Measurements from ENCODE around the gene FBXO42.

Gene FBXO42

GRCh38 chr1:16281765-16282164 lies 70.5 kb downstream of the FBXO42 start:
- TF ChIP-seq CTCF (IDR thresholded peaks at IDR 0.05; ENCODE audit: low read depth, low read length) = no peak
- Histone ChIP-seq H3K27me3 (no peaks in the 10 kb centered on the region), H3K4me1 (no peaks in the 10 kb centered on the region), H3K4me3 (ENCODE audit: low read depth, low read length) (no peak overlapping the region), H3K9me3 (no peaks in the 10 kb centered on the region), H3K36me3 (no peaks in the 10 kb centered on the region)
- no peak for DNase-seq

GRCh38 chr1:16279186-16279585 lies 73.1 kb downstream of the FBXO42 start:
- no peak for DNase-seq
- Histone ChIP-seq H3K4me1 (no peaks in the 10 kb centered on the region), H3K36me3 (no peaks in the 10 kb centered on the region), H3K9me3 (no peaks in the 10 kb centered on the region), H3K27me3 (no peaks in the 10 kb centered on the region), H3K4me3 (ENCODE audit: low read depth, low read length) (no peak overlapping the region)
- TF ChIP-seq CTCF (IDR thresholded peaks at IDR 0.05; ENCODE audit: low read depth, low read length) = no peak

DNA sequence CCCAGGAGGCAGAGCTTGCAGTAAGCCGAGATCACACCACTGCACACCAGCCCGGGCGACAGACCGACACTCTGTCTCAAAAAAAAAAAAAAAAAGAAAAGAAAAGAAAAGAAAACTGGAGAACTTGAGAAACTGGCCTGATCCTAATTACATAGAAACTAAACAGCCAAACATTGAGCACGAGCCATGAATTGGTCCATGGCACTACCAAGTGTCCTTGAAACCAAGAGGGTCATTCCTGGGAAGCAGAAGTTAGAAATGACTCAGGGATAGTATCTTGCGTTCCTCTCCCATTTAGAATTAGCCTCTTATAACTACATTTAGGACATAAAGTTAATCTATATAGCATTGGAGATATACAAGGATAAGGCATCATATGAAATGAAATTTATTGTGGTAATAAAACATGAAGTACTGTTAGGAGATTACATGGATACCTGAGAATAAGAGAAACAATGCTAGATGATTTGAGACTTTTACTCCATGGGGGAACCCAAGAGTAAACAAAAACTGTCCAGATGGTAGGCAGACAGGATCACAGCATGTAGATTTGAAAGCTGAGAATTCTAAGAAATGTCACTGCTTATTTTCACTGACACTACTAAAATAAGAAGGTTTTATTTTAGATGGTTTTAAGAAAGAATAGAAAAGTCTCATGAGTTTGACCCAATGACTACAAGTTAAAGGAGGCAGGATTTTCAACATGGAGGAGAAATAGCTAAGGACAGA lies 75.8 kb downstream of the FBXO42 start:
- no peak for TF ChIP-seq CTCF (IDR thresholded peaks at IDR 0.05; ENCODE audit: low read depth, low read length)

GRCh38 chr1:16275591-16275990 lies 76.7 kb downstream of the FBXO42 start:
- no peak overlapping the region for H3K4me3 ChIP-seq (ENCODE audit: low read depth, low read length)
- no peaks in the 10 kb centered on the region for H3K36me3 ChIP-seq
- no peaks in the 10 kb centered on the region for H3K27me3 ChIP-seq
- no peaks in the 10 kb centered on the region for H3K4me1 ChIP-seq
- no peaks in the 10 kb centered on the region for H3K9me3 ChIP-seq
- TF ChIP-seq CTCF (IDR thresholded peaks at IDR 0.05; ENCODE audit: low read depth, low read length) = no peak
- DNase-seq = no peak

More for the DNA sequence above, 75.8 kb downstream of the FBXO42 start:
- H3K4me1 ChIP-seq = no peaks in the 10 kb centered on the region
- no peaks in the 10 kb centered on the region for H3K27me3 ChIP-seq
- no peak overlapping the region for H3K4me3 ChIP-seq (ENCODE audit: low read depth, low read length)
- no peaks in the 10 kb centered on the region for H3K9me3 ChIP-seq
- DNase-seq = no peak
- no peaks in the 10 kb centered on the region for H3K36me3 ChIP-seq

DNA sequence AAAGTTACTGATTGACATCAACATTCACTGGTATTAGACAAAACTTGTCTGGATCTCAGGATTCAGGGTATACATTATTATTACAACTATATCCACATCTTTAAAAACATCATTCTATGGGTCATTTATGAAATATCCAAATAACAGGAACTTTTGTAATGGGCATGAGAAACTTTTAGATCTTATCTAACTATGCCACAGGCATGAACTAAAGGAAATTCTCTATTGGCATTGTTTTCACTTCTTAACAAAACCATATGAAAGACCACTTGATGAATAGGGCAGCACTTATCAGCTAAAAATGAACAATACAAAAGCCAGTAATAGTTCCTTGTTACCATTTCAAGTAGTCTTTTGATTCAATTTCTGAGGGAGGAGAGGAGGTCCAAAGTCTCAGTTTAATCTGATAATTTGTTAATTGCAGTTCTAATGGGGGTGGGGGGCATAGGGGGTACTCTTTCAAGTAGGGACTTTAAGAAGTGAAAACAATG lies 84.5 kb downstream of the FBXO42 start:
- Histone ChIP-seq H3K9me3 (no peaks in the 10 kb centered on the region), H3K27me3 (no peaks in the 10 kb centered on the region), H3K4me1 (peaks cover 6% of the 10 kb centered on the region; the same call in 1 of the 2 replicates), H3K36me3 (no peaks in the 10 kb centered on the region; the same call in 1 of the 2 replicates), H3K4me3 (ENCODE audit: low read depth, low read length) (no peak overlapping the region)
- no peak for DNase-seq
- no peak for TF ChIP-seq CTCF (IDR thresholded peaks at IDR 0.05; ENCODE audit: low read depth, low read length)

- no peak for TF ChIP-seq CTCF (IDR thresholded peaks at IDR 0.05; ENCODE audit: low read depth, low read length)
- peaks cover 6% of the 10 kb centered on the region; the same call in 1 of the 2 replicates for H3K4me1 ChIP-seq
Observed at GRCh38 chr1:16266411-16267118, 85.7 kb downstream of the FBXO42 start.

More at GRCh38 chr1:16266411-16267118, 85.7 kb downstream of the FBXO42 start:
- Histone ChIP-seq H3K9me3 (no peaks in the 10 kb centered on the region), H3K27me3 (no peaks in the 10 kb centered on the region), H3K36me3 (no peaks in the 10 kb centered on the region; the same call in 1 of the 2 replicates), H3K4me3 (ENCODE audit: low read depth, low read length) (no peak overlapping the region)
- peak; percentile 55 for DNase-seq

Measured in BE2C (cell line).